K562 (cell line): ENCODE results near the gene HEXIM1. TPM values are rescaled to one million over a fixed set of nuclear protein-coding genes. Genes with fewer than 3 reads are reported as not detected.

ENCODE experiments used
- ATAC-seq: fragments of 200-7000 bp; cut with Tn5 transposase; 3 replicates; pipeline ENCODE4 v1.9.1; 2020; ENCODE audit warnings: moderate library complexity
- BruUV-seq: library from RNA; stranded (reverse); fragments of 400-500 nt; replicated peaks from 2 replicates; lab custom pipeline; 2021; lab: Mats Ljungman, UMichigan
- CTCF ChIA-PET: fragments of 300-600 bp; formaldehyde crosslinking; extraction: SDS; loops from one replicate; lab custom pipeline; 2021; ENCODE audit warnings: low intra/inter-chr PET ratio; lab: Yijun Ruan, JAX
- POLR2A ChIA-PET: fragments of 300-600, 350-650 bp; sonication (Branson Sonifier 250); formaldehyde crosslinking; extraction: SDS; loops from one replicate; lab custom pipeline; 2021; ENCODE audit warnings: antibody characterized with exemption, inconsistent platforms; lab: Yijun Ruan, JAX
- DNase-seq, 4 experiments: peaks; one replicate each; pipeline versions ENCODE4 v3.0.0 to v3.0.0-alpha.2; 2011 to 2018; ENCODE audit warnings: low spot score in 3 of 4, mixed read lengths in 3 of 4; ENCODE audit errors: extremely low read depth in 1 of 4
- FAIRE-seq: peaks from 2 replicates; lab custom pipeline; 2011; peaks lifted over from hg19 to GRCh38; lab: Jason Lieb, UNC
- H2AFZ ChIP-seq: 2 replicates; pipeline ENCODE4 v1.6.0; 2011; ENCODE audit warnings: low read depth, low read length, control low read depth, inconsistent platforms
- H3K27ac ChIP-seq: fragments of 200-600 bp; 3 replicates; pipeline ENCODE4 v1.8.0; 2011; ENCODE audit warnings: low read depth, mild to moderate bottlenecking, control low read depth, inconsistent platforms, low read length, moderate library complexity, mixed read lengths; ENCODE audit errors: extremely low read depth
- H3K27me3 ChIP-seq, 2 experiments: fragments of 300-600 bp in 1 of 2; 2 replicates in 1 of 2; 3 replicates in 1 of 2; pipeline versions ENCODE4 v1.6.0 to v1.8.0; 2011; ENCODE audit warnings: inconsistent platforms in 2 of 2, low read length in 2 of 2, mild to moderate bottlenecking in 1 of 2, mixed read lengths in 1 of 2, moderate library complexity in 1 of 2; ENCODE audit not compliant: control insufficient read depth in 2 of 2, insufficient read depth in 2 of 2
- H3K36me3 ChIP-seq: fragments of 300-600 bp; 3 replicates; pipeline ENCODE4 v1.8.0; 2011; ENCODE audit warnings: mild to moderate bottlenecking, low read length, inconsistent platforms; ENCODE audit not compliant: control insufficient read depth, insufficient read depth
- H3K4me1 ChIP-seq, 2 experiments: fragments of 200-600 bp in 1 of 2; replicated peaks in 1 of 2; 2 replicates in 1 of 2; 3 replicates in 1 of 2; pipeline versions ENCODE4 v1.5.1 to v1.8.0; 2011; ENCODE audit warnings: inconsistent platforms in 2 of 2, low read length in 2 of 2, mild to moderate bottlenecking in 1 of 2, mixed read lengths in 1 of 2, moderate library complexity in 1 of 2; ENCODE audit not compliant: control insufficient read depth in 2 of 2, insufficient read depth in 2 of 2
- H3K4me2 ChIP-seq: 2 replicates; pipeline ENCODE4 v1.6.1; 2011; ENCODE audit warnings: low read length, control low read depth, inconsistent platforms, mixed read lengths; ENCODE audit not compliant: insufficient read depth
- H3K4me3 ChIP-seq: fragments of 200-600 bp; sonication (generic), shearing (Covaris generic); 2 replicates; pipeline ENCODE4 v1.5.1; 2016; ENCODE audit warnings: control low read depth, inconsistent platforms
- H3K79me2 ChIP-seq: fragments of 200-600 bp; 3 replicates; pipeline ENCODE4 v1.8.0; 2011; ENCODE audit warnings: low read length, inconsistent platforms; ENCODE audit not compliant: control insufficient read depth, insufficient read depth
- H3K9ac ChIP-seq, 2 experiments: 2 replicates each; pipeline versions ENCODE4 v1.6.0 to v1.6.1; 2011; ENCODE audit warnings: low read depth in 2 of 2, low read length in 2 of 2, control low read depth in 1 of 2, inconsistent platforms in 1 of 2, mild to moderate bottlenecking in 1 of 2, mixed read lengths in 1 of 2; ENCODE audit not compliant: insufficient read depth in 1 of 2
- H3K9me1 ChIP-seq: one replicate; pipeline ENCODE4 v1.6.0; 2011; ENCODE audit warnings: inconsistent platforms, mild to moderate bottlenecking, low read length, moderate library complexity; ENCODE audit not compliant: control insufficient read depth, insufficient read depth
- H3K9me3 ChIP-seq: replicated peaks from 2 replicates; pipeline ENCODE4 v1.5.1; 2011; ENCODE audit warnings: low read depth, low read length, inconsistent platforms; ENCODE audit not compliant: control insufficient read depth, insufficient read depth
- H4K20me1 ChIP-seq: replicated peaks from 2 replicates; pipeline ENCODE4 v1.6.1; 2011; ENCODE audit warnings: low read length, inconsistent platforms, mixed read lengths; ENCODE audit not compliant: control insufficient read depth, insufficient read depth
- HMGN3 ChIP-seq: IDR thresholded peaks from 2 replicates; pipeline ENCODE4 v1.6.1; 2011; ENCODE audit warnings: borderline replicate concordance, low read depth, mild to moderate bottlenecking, mixed read lengths, low read length; ENCODE audit not compliant: insufficient read length; ENCODE audit errors: extremely low read depth
- HOMEZ ChIP-seq: fragments of 250-450 bp; sonication (Bioruptor Pico); IDR thresholded peaks from 2 replicates; pipeline ENCODE4 v1.4.0; 2020; ENCODE audit warnings: mild to moderate bottlenecking, moderate library complexity
- KDM1A ChIP-seq, 2 experiments: fragments of 450-650 bp; IDR thresholded peaks; 2 replicates each; pipeline ENCODE4 v1.6.1; 2016; ENCODE audit warnings: mild to moderate bottlenecking in 2 of 2
- MAZ ChIP-seq, 2 experiments: fragments of 450-650 bp in 1 of 2; sonication (generic) in 1 of 2; formaldehyde crosslinking; IDR thresholded peaks in 1 of 2; conservative IDR thresholded peaks in 1 of 2; 2 replicates each; pipeline versions ENCODE4 v1.4.0 to v1.5.0; 2020; ENCODE audit warnings: mild to moderate bottlenecking in 1 of 2, missing genetic modification reagents in 1 of 2
- POLR2G ChIP-seq: fragments of 200-400 bp; formaldehyde crosslinking; IDR thresholded peaks from 2 replicates; pipeline ENCODE4 v1.6.1; 2017; ENCODE audit warnings: low read depth, mild to moderate bottlenecking, antibody characterized with exemption, low read length, moderate library complexity
- RBFOX2 ChIP-seq: fragments of 200-400 bp; formaldehyde crosslinking; IDR thresholded peaks from 2 replicates; pipeline ENCODE4 v1.6.1; 2017; ENCODE audit warnings: low read depth, mild to moderate bottlenecking, low read length, moderate library complexity
- SMAD4 ChIP-seq: fragments of 250-450 bp; sonication (Bioruptor Pico); conservative IDR thresholded peaks from 2 replicates; pipeline ENCODE4 v1.8.0; 2021; ENCODE audit warnings: inconsistent platforms, mild to moderate bottlenecking, moderate library complexity
- ZBTB40 ChIP-seq, 2 experiments: fragments of 450-650 bp in 1 of 2; sonication (generic) in 1 of 2; formaldehyde crosslinking in 1 of 2; IDR thresholded peaks; 2 replicates each; pipeline versions ENCODE4 v1.7.1 to v1.9.0; 2016 to 2022; ENCODE audit warnings: inconsistent platforms in 1 of 2, mild to moderate bottlenecking in 1 of 2, missing genetic modification reagents in 1 of 2
- ZNF263 ChIP-seq: sonication (generic); formaldehyde crosslinking; IDR thresholded peaks from 2 replicates; pipeline ENCODE4 v1.8.0; 2022; ENCODE audit warnings: mild to moderate bottlenecking, missing genetic modification reagents, borderline replicate concordance
- ZNF444 ChIP-seq: fragments of 250-450 bp; sonication (Bioruptor Pico); IDR thresholded peaks from 2 replicates; pipeline ENCODE4 v1.4.0; 2020; ENCODE audit warnings: mild to moderate bottlenecking, moderate library complexity
- WGBS: fragments of 100-300 bp; shearing (Covaris generic); methylation state at CpG from one replicate; pipeline ENCODE4 v1.1.6; 2016; ENCODE audit warnings: low coverage, mixed read lengths; ENCODE audit not compliant: insufficient coverage; ENCODE audit errors: missing lambda C conversion rate; 5-methylcytosine and 5-hydroxymethylcytosine counted together
- in situ Hi-C: fragments of 300-500 bp; cut with MboI; formaldehyde crosslinking; loops from 4 replicates; pipeline ENCODE4 v1.15.0; 2018; ENCODE audit warnings: inconsistent platforms, mixed read lengths
- intact Hi-C: fragments of 100-400 bp; cut with micrococcal nuclease; formaldehyde crosslinking; loops from 2 replicates; pipeline ENCODE4 v1.14.2; 2022
- polyA plus RNA-seq, 8 experiments: library from polyadenylated mRNA; depleted of rRNA in 4 of 8; stranded (reverse) in 5 of 8; unstranded in 3 of 8; fragments of >200 nt; fragmentation: Nextera tagmentation in 2 of 8; fragmentation: Illumina TruSeq in 1 of 8; extraction: Ambion mirVana in 2 of 8; extraction: Trizol in 1 of 8; gene quantifications; 2 replicates each; pipeline versions ENCODE4 v1.2.1 to v1.2.3, GENCODE V29; 2011 to 2014; ENCODE audit warnings: inconsistent platforms in 1 of 8, missing spikeins in 1 of 8
- total RNA-seq, 7 experiments: library from RNA; depleted of rRNA in 6 of 7; stranded (reverse); fragments of >200 nt in 6 of 7; fragmentation: Illumina TruSeq in 2 of 7; extraction: Trizol in 2 of 7; gene quantifications; 2 replicates each; pipeline versions ENCODE4 v1.2.1 to v1.2.3, GENCODE V29; 2011 to 2021; ENCODE audit warnings: low replicate concordance in 1 of 7

Gene HEXIM1
- total and polyA plus RNA-seq, 9 of the 15 experiments (the other 6 are each of a cell fraction or from before 2014, with no cell fraction given), result 1.4 to 28.3 (median 9.1) TPM

- H3K4me2 ChIP-seq, result peak overlapping the region; percentile 62
- peak in 3 of 4 experiments; percentile 51 to 56 (median 53) for DNase-seq
- H2AFZ ChIP-seq, result peak overlapping the region; percentile 89
- TF ChIP-seq POLR2G, result peak; percentile 62; the same call in 1 of the 2 replicates
- TF ChIP-seq SMAD4 (CRISPR knock-in tag), result 0 out of 2 replicates have a peak, but pooled peaks have one; percentile 15
- peak; percentile 64; the same call in 1 of the 2 replicates for TF ChIP-seq ZNF263 (CRISPR knock-in tag)
- TF ChIP-seq MAZ (CRISPR knock-in tag; conservative IDR thresholded peaks at IDR 0.05 in 1 of 2, IDR thresholded peaks at IDR 0.05 in 1 of 2), result peak in 1 of 2 experiments; percentile 26; a peak in 1 of 4 replicates
- peak; percentile 30 for TF ChIP-seq HMGN3
- no peak for TF ChIP-seq ZBTB40 (IDR thresholded peaks at IDR 0.05)
- no peak for TF ChIP-seq ZBTB40 (CRISPR knock-in tag; IDR thresholded peaks at IDR 0.05)
- no peak for TF ChIP-seq HOMEZ
- TF ChIP-seq KDM1A (IDR thresholded peaks at IDR 0.05), result peak in 1 of 2 experiments; percentile 94; a peak in 2 of 4 replicates
- peak; percentile 42; the same call in 1 of the 2 replicates for TF ChIP-seq RBFOX2
- peak; percentile 59; the same call in 1 of the 2 replicates for TF ChIP-seq ZNF444 (CRISPR knock-in tag)
These were observed 4.5 kb upstream of the HEXIM1 start for GRCh38 chr17:45143767-45144198.

More at GRCh38 chr17:45143767-45144198, 4.5 kb upstream of the HEXIM1 start:
- Histone ChIP-seq H3K9ac (peak overlapping the region; percentile 49 to 88; a peak in 3 of 4 replicates), H3K79me2 (peaks cover 21% of the 10 kb centered on the region), H3K27me3 (no peaks in the 10 kb centered on the region), H4K20me1 (no peaks in the 10 kb centered on the region), H3K27ac (peak overlapping the region; percentile 72; the same call in 1 of the 3 replicates), H3K4me3 (peak overlapping the region; percentile 21; the same call in 1 of the 2 replicates), H3K9me3 (no peaks in the 10 kb centered on the region), H3K9me1 (no peaks in the 10 kb centered on the region), H3K36me3 (no peaks in the 10 kb centered on the region), H3K4me1 (peaks cover 31 to 43% of the 10 kb centered on the region in 2 experiments)
- intact Hi-C loops, result no loop called here
- BruUV-seq, result no TSS peak
- CTCF ChIA-PET, result interaction anchor here (0.7 kb wide), 1 partner anchor 9 kb away, joined by 3 read pairs; no protein-coding TSS in a partner anchor
- no peak for ATAC-seq
- in situ Hi-C loops, result no loop called here
- no peak for FAIRE-seq
- POLR2A ChIA-PET, result interaction anchor here (0.7 to 10.1 kb wide), 5 partner anchors 8 to 217 kb away, joined by 3 to 497 read pairs (median 4); partner anchors contain the start of genes ACBD4 and HEXIM2
- 55% methylated on average over 9 of the region's 21 CpGs for WGBS
